GM18861 (cell line): Measurements from ENCODE around the gene COL4A2.

Experiments
- ATAC-seq: cut with Tn5 transposase; IDR thresholded peaks from one replicate; pipeline ENCODE4 v1.9.1; 2021; ENCODE audit not compliant: unreplicated experiment

Gene COL4A2

GRCh38 chr13:110546926-110547325 is 239.8 kb downstream of the COL4A2 start:
- ATAC-seq: no peak

GRCh38 chr13:110548891-110549794 is 242.1 kb downstream of the COL4A2 start:
- ATAC-seq: no peak

- ATAC-seq: no peak
These were observed 242.7 kb downstream of the COL4A2 start for GRCh38 chr13:110549795-110550160.

GRCh38 chr13:110551284-110551683 is 244.2 kb downstream of the COL4A2 start:
- ATAC-seq: no peak

- ATAC-seq: no peak
These were observed 245.7 kb downstream of the COL4A2 start for GRCh38 chr13:110552767-110553166.

GRCh38 chr13:110553417-110553816 is 246.3 kb downstream of the COL4A2 start:
- ATAC-seq: no peak

GRCh38 chr13:110554227-110554836 is 247.2 kb downstream of the COL4A2 start:
- no peak for ATAC-seq

GRCh38 chr13:110554946-110555345 is 247.9 kb downstream of the COL4A2 start:
- no peak for ATAC-seq

GRCh38 chr13:110555601-110556223 is 248.6 kb downstream of the COL4A2 start:
- no peak for ATAC-seq

- ATAC-seq: no peak
These were observed 249.1 kb downstream of the COL4A2 start for GRCh38 chr13:110556224-110556606.

- no peak for ATAC-seq
These were observed 250.0 kb downstream of the COL4A2 start for GRCh38 chr13:110557082-110557481.

GRCh38 chr13:110557610-110558305 is 250.7 kb downstream of the COL4A2 start:
- no peak for ATAC-seq

GRCh38 chr13:110559429-110559943 is 252.4 kb downstream of the COL4A2 start:
- no peak for ATAC-seq

GRCh38 chr13:110559986-110560385 is 252.9 kb downstream of the COL4A2 start:
- ATAC-seq: no peak

GRCh38 chr13:110560601-110561343 is 253.7 kb downstream of the COL4A2 start:
- ATAC-seq: peak; percentile 7

- ATAC-seq: peak; percentile 78
These were observed 254.4 kb downstream of the COL4A2 start, which contains the start of gene RAB20 for GRCh38 chr13:110561344-110562035. Gene RAB20, minus strand, starts transcription at chr13:110561722. Its CDS starts 203 bp downstream, at chr13:110561519.

- ATAC-seq: no peak
These were observed 255.0 kb downstream of the COL4A2 start for GRCh38 chr13:110562036-110562597.
